Stimulated activated CD4-positive, alpha-beta T cell treated with anti-CD3 and anti-CD28 coated beads, Interleukin-2, amount 100 ng/mL, for 24 hours (primary cell): Measurements from ENCODE around the gene FUOM.

Source experiments
- DNase-seq, 2 donors: peaks; one replicate each; pipeline ENCODE4 v3.0.0-alpha.2; 2020

Gene FUOM, protein sequence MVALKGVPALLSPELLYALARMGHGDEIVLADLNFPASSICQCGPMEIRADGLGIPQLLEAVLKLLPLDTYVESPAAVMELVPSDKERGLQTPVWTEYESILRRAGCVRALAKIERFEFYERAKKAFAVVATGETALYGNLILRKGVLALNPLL

DNA sequence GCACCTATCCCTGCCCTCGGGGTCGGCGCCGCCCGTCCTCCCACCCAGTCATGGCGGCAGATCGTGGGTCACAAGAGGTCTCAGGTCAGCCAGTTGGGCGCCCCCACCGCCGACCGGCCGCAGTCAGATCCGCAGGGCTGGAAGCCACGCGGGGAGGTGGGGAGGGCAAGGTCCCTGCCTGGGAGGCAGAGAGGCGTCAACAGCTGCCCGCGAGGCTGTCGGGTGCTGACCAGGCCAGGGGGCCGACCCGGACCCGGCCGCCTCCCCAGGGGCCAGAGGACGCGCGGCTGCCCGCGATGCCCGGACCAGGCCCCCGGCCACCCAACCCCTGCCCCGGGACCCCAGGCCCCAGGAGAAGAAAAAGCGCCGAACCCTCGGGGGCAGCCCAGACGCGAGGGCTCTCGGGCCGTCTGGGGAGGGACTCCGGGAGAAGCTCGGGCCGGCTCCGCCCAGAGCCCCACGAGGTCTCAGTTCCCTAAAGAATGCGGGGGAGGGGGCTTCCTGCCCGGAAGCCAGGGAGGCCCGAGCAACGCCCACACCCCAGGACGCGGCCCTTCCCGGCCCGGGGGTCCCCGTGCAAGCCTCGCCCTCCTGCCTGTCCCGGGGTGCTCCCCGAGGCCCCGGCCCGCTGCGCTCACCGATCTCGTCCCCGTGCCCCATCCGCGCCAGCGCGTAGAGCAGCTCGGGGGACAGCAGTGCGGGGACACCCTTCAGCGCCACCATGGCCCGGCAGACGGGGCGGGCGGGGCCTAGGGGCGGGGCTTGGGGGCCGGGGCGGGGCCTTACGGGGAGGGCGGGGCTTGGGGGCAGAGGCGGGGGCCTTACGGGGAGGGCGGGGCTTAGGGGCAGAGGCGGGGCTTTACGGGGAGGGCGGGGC, at the start of gene FUOM:
Gene FUOM, minus strand, starts transcription at position 735 of the 877 bp plus-strand sequence. Its CDS starts 12 bp downstream, at position 723.
- peak; percentile 73 to 76 for DNase-seq

GRCh38 chr10:133405844-133406527, 48.2 kb upstream of the FUOM start:
- DNase-seq: no peak

- no peak for DNase-seq
These were observed 47.5 kb upstream of the FUOM start for GRCh38 chr10:133405272-133405671.

DNA sequence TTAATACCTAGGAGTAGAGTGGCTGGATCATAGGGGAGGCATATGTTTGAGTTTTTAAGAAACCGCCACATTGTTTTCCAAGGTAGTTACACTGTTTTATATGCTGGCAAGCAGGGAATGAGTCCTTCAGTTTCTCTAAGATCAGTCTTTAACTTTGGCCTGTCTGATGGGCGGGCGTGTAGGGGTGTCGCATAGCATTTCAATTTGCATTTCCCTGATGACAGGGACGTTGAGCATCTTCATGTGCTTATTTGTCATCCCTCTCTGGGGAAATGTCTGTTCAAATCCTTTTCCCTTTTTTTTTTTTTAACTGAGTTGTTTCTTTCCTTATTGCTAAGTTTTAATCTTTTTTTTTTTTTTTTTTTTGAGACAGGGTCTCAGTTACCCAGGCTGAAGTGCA, 46.0 kb upstream of the FUOM start:
- DNase-seq: no peak

DNA sequence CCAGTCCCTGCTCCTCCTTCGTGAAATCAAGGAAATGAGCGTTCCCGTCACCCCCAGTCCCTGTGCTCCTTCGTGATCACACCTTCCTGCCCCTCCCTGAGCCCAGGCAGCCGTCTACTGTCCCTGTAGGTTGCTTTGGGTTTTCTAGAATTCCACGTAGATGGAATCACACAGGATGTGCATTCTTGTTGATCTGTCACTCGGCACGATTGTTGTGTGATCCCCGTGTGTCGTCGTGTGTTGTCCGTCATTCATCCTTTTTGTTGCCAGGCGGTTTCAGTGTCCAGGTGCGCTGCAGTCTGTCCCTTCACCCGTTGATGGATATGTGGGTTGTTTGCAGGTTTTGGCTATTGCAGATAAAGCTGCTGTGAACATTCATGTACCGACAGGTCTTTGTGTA, 45.5 kb upstream of the FUOM start:
- no peak for DNase-seq

DNA sequence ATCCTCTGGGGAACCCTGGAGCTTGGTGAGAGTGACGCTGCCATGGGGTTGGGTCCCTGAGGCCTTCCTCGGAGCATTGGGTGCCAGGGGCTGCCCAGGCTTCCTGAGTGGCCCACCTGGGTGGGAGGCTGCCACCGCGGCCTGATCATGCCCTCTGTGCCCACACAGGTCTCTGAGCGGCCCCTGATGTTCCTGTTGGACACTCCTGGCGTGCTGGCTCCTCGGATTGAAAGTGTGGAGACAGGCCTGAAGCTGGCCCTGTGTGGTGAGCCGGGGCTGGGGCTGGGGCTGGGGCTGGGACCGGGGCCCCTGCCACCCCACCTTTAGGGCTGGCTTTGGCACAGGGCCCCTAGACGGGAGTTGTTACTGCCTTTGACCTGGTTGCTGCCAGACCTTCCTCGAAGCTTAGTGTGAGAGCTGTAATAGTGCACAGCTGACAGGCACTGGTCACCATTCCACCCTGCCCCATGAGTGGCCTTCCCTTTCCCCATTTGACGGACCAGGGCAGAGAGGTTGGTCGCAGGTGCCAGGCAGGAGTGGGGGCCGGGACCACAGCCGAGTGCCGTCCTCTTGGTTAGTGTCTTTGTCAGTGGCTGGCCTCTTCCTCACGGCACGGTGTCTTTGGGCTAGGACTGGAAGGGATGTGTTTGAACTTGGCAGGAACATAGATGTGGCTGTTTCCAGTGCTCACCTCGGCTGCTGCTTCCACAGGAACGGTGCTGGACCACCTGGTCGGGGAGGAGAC, 44.3 kb upstream of the FUOM start:
- DNase-seq: no peak

DNA sequence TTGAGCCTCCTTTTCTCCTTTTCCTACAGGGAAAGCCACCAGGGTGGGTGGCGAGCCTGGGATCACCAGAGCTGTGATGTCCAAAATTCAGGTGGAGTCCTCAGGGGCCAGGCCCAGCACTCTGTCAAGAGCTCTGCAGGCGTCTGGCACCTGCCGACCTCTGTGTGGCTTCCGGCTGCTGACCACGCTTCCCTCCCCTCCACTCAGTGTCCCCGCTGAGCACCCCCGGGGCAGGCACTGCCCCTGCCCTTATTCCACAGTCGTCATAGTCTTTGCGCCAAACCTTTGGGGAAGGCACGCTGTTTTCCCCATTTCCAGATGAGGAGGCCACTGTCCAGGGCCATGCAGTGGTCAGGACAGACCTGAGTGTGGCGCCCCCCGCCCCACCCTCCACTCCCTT, 43.7 kb upstream of the FUOM start:
- DNase-seq: peak in 1 of 2 donors; percentile 1

- DNase-seq: peak in 1 of 2 donors; percentile 14
These were observed 43.0 kb upstream of the FUOM start for GRCh38 chr10:133400624-133401424.

- DNase-seq: peak in 1 of 2 donors; percentile 14
These were observed 41.3 kb upstream of the FUOM start for GRCh38 chr10:133399123-133399601.

- peak in 1 of 2 donors; percentile 6 for DNase-seq
These were observed 40.1 kb upstream of the FUOM start for GRCh38 chr10:133397938-133398337.

DNA sequence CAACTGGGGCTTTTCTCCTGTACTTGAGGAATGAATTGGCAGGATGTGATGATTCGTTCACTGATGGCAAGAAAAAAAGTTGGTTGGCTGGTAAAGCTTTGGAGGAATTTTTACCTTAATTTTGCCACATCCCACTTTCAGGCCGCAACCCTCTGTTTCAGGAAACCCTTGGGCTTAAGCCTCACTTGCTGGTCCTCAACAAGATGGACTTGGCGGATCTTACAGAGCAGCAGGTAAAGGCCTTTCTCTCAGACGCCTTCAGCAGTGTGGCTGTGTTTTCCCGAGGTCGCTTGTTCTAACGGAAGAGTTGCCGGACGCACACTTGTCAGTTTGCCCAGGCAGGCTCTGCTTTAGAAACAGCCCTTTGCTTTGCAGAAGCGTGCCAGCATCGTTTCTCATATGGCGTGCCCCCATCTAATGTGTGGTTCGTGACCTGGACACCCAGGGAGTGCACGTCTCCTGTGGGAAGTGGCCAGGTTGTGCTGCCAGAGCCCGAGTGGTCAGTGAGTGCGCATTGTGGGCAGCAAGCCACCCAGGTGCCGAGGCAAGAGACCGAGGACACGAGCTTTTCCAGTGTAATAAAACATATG, 38.3 kb upstream of the FUOM start:
- DNase-seq: peak in 1 of 2 donors; percentile 13

DNA sequence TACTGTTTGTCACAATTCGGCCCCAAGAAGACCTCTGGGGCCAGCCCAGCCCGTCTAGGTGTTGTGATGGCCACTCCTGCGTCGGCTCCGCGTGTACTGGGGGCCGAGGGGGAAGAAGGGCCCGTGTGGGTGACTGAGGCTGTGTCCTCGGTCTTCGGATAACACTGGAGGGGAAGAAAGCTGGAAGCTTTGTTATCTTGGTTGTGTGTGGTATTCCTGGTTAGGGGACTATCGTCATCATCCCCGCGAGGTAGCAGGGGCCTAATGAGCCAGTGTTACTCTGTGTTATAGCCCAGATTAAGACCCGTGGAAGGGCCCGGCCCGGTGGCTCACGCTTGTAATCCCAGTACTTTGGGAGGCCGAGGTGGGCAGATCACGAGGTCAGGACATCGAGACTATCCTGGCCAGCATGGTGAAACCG, 37.0 kb upstream of the FUOM start:
- peak in 1 of 2 donors; percentile 20 for DNase-seq

DNA sequence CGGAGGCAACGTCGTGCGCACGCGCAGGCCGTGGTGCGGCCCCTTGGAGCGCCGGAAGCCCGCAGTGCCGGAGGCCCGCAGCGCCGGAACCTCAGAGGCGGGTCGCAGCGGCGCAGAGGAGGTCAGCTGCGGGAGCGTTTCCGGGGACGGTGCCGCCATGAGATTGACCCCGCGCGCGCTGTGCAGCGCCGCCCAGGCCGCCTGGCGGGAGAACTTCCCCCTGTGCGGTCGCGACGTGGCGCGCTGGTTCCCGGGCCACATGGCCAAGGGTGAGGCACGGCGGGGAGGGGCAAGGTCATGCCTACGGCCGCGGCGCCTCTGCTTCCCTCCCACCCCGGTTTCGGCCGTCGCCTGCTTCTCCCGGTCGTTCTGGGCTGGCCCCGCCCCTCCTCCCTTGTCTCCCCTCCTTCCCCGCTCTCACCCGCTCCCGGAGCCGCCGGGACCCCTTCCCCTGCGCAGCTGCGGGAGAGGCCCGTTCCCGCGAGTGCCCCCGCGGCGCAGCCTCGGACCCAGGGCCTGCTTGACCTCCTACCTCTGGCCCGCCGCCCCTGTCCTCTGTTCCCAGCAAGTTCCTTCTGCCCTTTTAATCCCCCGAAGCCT, 36.3 kb upstream of the FUOM start, which contains the start of gene MTG1:
Gene MTG1, plus strand, starts transcription at position 94 of the 600 bp plus-strand sequence. Its CDS starts 64 bp downstream, at position 158.
- DNase-seq: peak; percentile 96 to 97

DNA sequence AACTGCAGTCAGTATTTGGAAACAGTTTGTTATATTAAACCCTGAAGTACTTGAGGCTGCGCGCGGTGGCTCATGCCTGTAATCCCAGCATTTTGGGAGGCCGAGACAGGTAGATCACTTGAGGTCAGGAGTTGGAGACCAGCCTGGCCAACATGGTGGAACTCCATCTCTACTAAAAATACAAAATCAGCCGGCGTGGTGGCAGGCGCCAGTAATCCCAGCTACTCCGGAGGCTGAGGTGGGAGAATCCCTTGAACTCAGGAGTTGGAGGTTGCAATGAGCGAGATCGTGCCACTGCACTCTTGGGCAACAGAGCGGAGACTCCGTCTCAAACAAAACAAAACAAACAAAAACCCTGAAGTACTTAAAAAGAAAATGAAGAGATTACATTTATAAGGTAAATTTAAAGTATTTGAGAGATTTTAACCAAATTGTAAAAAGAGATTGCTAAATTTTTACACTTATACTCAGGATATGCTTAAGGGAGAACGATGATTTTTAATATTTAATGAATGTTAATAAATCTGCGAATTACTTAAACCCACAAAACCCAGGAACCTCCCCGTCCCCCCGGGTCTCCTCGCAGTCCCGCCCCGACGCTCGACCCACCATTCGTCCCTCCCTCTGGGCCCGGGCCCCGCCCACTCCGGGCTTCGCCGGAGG, 35.7 kb upstream of the FUOM start:
- DNase-seq: peak in 1 of 2 donors; percentile 16

DNA sequence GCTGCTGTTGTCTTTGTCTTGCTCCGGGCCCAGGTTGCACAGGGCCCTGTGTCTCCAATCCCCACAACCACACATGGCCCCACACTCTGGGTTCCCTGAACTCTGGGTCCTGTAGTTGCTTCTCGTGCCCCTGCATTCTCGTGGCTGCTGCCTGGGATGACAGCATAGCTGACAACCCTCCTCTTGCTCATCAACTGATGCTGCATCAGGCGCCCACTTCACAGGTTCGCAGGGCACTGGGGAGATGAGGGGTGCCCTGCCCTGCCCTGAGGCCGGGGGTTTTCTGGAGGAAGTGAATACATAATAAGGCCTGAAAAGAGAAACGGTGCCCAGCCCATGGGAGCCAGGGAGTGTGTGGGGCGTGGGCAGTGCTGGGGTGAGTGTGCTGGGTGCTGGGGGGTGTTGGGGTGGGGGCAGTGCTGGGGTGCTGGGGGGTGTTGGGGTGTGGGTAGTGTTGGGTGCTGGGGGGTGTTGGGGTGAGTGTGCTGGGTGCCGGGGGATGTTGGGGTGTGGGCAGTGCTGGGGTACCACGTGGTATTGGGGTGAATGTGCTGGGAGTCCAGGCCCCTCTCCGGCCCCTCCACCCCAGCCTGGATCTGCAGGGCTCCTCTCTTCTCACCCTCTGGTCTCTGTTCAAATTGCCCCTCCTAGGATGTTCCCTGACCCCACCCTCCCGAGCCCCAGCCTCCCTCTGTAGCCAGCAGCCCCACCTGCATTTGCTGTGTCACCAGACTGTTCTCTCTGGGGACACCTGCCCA, 34.1 kb upstream of the FUOM start:
- DNase-seq: peak; percentile 14 to 37

- DNase-seq: no peak
These were observed 33.4 kb upstream of the FUOM start for GRCh38 chr10:133391249-133391635.

DNA sequence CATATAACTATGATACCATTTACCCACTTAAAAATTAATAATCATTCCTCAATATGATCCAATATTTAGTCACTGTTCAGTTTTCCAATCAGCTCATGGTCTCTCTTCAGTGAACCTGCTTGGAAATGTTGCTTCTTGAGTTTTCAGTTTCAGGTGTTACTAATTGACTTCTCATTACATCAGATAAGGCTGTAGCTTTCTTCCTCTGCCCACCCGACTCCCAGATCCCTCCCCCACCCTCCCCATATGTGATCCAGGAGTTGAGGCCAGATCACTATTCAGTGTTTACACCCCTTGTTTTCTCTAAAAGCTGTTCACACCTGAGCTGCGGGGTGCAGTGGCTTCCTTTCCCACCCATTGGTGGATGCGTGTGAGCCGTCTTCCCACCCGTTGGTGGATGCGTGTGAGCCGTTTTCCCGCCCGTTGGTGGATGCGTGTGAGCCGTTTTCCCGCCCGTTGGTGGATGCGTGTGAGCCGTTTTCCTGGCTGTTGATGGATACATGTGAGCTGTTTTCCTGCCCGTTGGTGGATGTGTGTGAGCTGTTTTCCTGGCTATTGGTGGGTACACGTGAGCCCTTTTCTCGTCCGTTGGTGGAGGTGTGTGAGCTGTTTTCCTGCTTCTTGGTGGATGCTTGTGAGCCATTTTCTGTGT, 32.9 kb upstream of the FUOM start:
- no peak for DNase-seq

DNA sequence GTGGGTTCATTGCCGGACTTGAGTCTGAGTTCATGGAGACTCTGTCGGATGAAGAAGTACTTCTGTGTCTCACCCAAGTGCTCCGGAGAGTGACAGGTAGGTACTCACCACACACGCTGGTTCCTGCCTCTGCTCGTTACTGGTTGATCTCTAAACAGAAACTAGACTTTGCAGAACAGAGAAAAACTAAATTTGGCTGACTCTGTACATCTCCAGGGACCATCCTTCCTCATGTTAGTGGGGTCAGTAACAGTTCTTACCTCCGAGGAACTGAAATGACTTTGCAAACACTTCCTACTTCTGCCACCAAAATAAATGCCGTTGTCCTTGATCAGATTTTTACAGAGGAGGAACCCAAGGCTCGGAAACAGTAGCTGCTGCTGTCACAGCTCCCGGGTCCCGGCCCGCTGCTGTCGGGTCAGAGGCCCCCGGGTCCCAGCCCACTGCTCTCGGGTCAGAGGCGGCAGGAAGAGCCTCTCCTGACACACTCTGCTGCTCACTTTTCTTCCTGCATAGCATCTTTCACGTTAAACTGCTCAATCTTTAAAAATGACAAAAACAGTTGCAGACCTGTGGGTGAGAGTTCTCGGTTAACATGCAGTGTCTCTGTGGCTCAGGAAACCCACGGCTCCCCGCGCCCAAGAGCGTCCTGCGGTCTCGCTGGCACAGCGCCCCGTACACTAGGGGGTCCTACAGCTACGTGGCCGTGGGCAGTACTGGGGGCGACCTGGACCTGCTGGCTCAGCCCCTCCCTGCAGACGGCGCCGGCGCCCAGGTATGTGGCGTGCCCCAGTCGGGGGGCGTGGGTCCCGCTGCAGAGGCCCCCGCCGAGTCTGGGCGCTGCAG, 31.4 kb upstream of the FUOM start:
- DNase-seq: peak; percentile 42 to 50
